Dermis microvascular lymphatic vessel endothelial cell (primary cell): ENCODE measurements around the gene UGT1A7. TPM values are rescaled to one million over a fixed set of nuclear protein-coding genes. Genes with fewer than 3 reads are reported as not detected.
"Not testable (repeated sequence)": the region's sequence is repeated elsewhere in the genome, so short reads cannot be mapped to it uniquely, and the experiment has no call there.

Source experiments
- DNase-seq, 2 donors: peaks; one replicate each; pipeline versions ENCODE4 v3.0.0 to v3.0.0-alpha.2; 2010; ENCODE audit warnings: low read depth in 2 of 2
- total RNA-seq: library from RNA; depleted of rRNA; stranded (reverse); fragments of >200 nt; gene quantifications from 2 replicates; pipeline ENCODE4 v1.2.1, GENCODE V29; 2014

The UGT1A7 gene
- total RNA-seq, 1 donor from 2014 or later, result not detected

DNA sequence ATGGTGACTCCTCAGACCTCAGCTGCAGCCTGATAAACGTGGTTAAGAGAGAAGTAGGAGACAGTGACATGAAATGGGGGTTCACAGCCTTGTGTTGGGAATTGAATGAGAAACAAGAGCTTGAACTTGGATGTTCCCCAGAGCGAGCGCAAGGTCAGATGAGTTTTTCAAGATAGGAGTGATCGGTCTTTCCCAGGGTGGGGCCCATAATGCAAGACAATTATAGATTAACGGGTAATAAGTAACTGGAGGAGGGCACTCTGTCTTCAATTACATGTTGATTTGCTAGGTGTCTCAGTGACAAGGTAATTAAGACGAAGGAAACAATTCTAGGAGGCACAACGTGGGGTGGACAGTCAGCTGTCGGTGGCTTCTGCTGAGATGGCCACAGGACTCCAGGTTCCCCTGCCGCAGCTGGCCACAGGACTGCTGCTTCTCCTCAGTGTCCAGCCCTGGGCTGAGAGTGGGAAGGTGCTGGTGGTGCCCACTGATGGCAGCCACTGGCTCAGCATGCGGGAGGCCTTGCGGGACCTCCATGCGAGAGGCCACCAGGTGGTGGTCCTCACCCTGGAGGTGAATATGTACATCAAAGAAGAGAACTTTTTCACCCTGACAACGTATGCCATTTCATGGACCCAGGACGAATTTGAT is 31.0 kb downstream of the UGT1A7 start, which contains the start of gene UGT1A5:
UGT1A5 (plus strand) TSS at position 297 of the 651 bp plus-strand sequence; CDS start at position 382, 85 bp downstream.
- no peak for DNase-seq

GRCh38 chr2:233713262-233713615 is 31.5 kb downstream of the UGT1A7 start:
- DNase-seq, result no peak

GRCh38 chr2:233714121-233714520 is 32.4 kb downstream of the UGT1A7 start:
- DNase-seq, result no peak

GRCh38 chr2:233718552-233718951 is 36.9 kb downstream of the UGT1A7 start, which contains the start of gene UGT1A4:
TSS of gene UGT1A4 (plus strand) at chr2:233718736. CDS start at chr2:233718821, 85 bp downstream.
- no peak for DNase-seq

DNA sequence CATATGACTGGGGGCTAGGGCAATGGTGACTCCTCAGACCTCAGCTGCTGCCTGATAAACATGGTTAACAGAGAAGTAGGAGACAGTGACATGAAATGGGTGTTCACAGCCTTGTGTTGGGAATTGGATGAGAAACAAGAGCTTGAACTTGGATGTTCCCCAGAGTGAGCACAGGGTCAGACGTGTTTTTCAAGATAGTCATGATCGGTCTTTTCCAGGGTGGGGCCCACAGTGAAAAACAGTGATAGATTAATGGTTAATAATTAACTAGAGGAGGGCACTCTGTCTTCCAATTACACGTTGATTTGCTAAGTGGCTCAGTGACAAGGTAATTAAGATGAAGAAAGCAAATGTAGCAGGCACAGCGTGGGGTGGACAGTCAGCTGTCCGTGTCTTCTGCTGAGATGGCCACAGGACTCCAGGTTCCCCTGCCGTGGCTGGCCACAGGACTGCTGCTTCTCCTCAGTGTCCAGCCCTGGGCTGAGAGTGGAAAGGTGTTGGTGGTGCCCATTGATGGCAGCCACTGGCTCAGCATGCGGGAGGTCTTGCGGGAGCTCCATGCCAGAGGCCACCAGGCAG is 47.1 kb downstream of the UGT1A7 start, which contains the start of gene UGT1A3:
UGT1A3 (plus strand) TSS at position 320 of the 579 bp plus-strand sequence; CDS start at position 405, 85 bp downstream.
- DNase-seq, result no peak

DNA sequence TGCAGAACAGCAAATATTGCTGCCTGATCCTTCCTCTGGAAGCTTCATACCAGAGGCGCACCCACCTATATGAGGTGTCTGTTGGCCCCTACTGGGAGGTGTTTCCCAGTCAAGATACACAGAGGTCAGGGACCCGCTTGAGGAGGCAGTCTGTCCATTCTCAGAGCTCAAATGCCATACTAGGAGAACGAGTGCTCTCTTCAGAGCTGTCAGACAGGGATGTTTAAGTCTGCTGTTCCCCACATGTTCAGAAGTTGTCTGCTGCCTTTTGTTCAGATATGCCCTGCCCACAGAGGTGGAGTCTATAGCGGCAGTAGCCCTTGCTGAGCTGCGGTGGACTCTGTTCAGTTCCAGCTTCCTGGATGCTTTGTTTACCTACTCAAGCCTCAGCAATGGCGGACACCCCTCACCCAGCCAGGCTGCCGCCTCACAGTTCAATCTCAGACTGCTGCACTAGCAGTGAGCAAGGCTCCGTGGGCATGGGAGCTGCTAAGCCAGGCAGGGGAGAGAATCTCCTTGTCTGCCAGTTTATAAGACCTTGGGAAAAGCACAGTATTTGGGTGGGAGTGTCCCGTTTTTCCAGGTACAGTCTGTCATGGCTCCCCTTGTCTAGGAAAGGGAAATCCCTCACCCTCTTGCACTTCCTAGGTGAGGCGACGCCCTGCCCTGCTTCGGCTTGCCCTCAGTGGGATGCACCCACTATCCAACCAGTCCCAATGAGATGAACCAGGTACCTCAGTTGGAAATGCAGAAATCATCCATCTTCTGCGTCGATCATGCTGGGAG is 55.4 kb downstream of the UGT1A7 start:
- DNase-seq, result not testable (repeated sequence)

DNA sequence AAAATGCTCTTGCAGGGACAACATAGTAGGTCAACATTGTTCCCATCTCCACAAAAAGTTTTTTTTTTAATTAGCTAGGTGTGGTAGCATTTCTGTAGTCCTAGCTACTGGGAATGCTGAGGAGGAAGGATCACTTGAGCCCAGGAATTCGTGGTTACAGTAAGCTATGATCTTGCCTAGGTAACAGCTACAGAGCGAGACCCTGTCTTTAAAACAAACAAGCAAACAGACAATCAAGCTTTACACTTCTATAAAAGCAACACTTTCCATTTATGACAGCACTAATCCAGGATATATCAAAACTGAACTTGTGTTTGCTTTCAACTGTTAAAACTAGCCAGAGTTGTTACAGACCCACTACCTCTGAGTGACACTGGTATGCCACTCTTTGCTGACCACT is 59.2 kb downstream of the UGT1A7 start:
- no peak for DNase-seq

DNA sequence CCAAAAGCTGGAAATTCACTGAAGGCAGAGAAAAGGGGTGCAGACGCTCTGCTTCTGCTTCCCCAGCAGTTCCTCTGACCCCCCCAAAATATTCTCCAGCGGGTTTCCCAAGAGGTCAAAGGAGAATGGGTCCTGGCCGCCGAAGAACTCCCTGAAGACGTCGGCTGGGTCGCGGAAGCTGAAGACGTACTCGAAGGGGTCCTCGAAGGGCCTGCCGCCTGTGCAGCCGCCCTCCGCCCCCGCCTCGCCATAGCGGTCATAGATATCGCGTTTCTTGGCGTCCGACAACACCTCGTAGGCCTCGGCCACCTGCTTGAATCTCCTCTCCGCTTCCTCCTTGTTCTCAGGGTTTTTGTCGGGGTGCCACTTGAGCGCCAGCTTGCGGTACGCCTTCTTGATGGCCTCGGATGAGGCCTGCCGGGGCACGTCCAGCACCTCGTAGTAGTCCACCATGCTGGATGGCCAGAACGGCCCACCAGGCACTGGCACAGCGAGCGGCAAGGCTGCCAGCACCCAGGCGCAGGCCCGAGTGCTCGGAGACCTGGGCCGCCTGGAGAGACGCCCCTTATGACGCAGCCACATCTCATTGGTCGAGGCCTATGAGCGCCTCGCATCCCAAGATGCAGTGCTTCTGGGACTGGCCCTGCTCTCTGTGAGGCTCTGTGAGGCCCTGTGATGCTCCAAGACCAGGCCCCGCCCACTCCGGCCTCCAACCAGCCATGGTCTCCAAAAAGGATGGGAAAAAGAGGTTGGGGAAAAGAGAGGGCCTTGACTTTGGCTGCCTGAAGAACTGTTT is 62.0 kb downstream of the UGT1A7 start:
- DNase-seq, result no peak

- no peak for DNase-seq
Observed at GRCh38 chr2:233745073-233745755, 63.5 kb downstream of the UGT1A7 start.

GRCh38 chr2:233745838-233746237 is 64.1 kb downstream of the UGT1A7 start:
- not testable (repeated sequence) for DNase-seq

DNA sequence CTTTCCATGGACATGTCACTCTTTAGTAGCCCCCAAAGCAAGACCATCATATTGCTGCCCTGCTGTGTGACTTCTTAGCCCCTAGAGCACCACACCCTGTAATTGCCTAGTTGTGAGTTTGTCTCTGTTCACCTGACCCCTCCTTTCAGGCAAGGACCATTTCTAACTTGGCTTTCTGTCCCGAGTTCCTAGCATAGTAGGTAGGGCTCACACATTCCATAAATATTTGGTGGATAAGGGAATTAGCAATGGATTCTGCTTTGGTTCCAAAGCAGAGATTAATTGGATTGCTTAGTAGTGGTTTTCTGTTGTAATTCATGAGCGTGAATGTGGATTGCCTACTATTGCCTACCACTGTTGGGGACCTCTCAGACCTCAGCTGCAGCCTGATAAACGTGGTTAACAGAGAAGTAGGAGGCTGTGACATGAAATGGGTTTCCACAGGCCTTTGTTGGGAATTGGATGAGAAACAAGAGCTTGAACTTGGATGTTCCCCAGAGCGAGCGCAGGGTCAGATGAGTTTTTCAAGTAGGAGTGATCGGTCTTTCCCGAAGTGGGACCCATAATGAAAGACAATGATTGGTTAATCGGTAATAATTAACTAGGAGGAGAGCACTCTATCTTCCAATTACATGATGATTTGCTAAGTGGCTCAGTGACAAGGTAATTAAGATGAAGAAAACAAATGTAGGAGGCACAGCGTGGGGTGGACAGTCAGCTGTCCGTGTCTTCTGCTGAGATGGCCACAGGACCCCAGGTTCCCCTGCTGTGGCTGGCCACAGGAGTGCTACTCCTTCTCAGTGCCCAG is 65.0 kb downstream of the UGT1A7 start:
- DNase-seq, result no peak

GRCh38 chr2:233747283-233747544 is 65.5 kb downstream of the UGT1A7 start:
- DNase-seq, result no peak

GRCh38 chr2:233750689-233751088 is 69.0 kb downstream of the UGT1A7 start:
- not testable (repeated sequence) for DNase-seq

DNA sequence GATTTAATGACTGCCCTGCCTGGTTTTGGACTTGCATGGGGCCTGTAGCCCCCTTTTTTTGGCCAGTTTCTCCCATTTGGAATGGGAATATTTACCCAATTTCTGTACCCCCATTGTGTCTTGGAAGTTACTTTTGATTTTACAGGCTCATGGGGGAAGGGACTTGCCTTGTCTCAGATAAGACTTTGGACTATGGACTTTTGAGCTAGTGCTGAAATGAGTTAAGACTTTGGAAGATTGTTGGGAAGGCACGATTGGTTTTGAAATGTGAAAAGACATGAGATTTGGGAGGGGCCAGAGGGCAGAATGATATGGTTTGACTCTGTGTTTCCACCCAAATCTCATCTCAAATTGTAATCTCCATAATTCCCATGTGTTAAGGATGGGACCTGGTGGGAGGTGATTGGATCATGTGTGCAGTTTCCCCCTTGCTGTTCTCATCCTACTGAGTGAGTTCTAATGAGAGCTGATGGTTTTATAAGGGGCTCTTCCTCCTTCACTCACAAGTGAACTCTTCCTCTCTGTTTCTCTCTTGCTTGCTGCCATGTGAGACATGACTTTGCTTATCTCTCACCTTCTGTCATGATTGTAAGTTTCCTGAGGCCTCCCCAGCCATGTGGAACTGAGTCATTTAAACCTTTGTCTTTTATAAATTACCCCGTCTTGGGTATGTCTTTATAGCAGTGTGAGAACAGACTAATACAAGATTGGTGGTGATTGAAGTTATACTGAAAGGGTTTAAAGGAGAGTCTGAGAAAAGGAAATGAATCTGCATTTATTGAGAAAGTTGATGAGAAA is 69.7 kb downstream of the UGT1A7 start:
- DNase-seq, result not testable (repeated sequence)

- DNase-seq, result no peak
Observed at GRCh38 chr2:233754872-233755611, 73.3 kb downstream of the UGT1A7 start.

- no peak for DNase-seq
Observed at GRCh38 chr2:233756429-233757081, 74.9 kb downstream of the UGT1A7 start.

DNA sequence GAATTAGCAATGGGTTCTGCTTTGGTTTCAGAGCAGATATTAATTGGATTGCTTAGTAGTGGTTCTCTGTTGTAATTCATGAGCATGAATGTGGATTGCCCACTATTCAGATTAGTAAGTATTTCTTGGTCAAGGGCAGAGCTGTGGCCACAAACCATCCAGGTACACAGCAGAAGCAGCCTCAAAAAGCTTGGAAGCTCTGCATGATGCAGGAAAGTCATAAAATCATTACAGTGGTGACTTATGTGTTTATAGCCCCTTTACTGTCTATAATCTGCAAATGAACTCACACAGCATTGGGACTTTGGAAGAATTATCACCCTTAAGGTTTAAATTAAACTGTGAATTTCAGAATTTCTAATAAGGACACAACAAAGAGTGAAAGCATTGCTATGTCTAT is 76.4 kb downstream of the UGT1A7 start:
- no peak for DNase-seq

GRCh38 chr2:233758849-233759248 is 77.1 kb downstream of the UGT1A7 start:
- DNase-seq, result no peak
